ENCODE results near the gene PTPN12.
"Not testable (repeated sequence)": the region's sequence is repeated elsewhere in the genome, so short reads cannot be mapped to it uniquely, and the experiment has no call there.

PTPN12 gene

DNA sequence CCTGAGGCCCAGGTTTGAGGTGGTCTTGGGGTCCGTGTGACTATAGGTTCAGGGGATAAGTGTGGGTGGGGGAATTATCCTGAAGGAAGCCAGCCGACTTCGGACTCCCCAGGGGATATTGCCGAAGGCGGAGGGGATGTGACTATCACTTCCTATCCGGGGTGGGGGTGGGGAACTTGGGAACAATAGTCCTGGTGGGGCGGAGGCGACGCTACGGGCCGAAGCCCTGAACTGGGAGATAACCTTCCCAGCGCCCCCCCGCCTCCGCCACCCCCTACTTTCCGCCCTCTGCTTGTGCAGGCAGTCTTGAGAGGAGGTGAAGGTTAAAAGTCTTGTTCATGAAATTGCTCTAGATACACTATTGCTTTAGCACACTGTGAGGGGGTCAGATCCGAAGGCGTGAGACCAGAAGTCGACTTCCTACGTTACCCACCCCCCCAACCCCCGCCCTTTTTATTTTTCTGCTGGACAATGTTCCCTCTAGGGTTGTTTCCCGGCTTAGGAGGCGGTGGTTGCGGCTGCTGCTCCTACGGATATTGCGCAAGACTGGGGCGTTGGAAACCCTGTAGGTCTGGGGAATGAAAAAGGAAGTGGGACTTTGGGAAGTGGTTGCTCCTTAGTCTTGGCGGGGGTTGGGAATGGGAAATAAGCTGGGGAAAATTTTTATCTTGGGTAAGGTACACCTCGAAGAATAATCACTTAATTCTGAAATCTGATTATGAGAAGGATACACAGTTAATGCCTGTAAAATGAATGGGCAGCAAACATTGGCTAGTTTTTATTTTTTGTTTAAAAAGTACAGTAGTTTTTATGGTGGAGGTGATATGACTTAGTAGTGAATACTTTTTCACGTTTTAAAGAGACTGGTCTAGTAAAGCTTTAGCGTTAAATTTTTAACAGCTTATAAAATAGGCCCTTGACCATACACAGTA lies 1.5 kb downstream of the PTPN12 start:
- DNase-seq = peak in 12 of 14 donors; percentile 34 to 80 (median 56)

DNA sequence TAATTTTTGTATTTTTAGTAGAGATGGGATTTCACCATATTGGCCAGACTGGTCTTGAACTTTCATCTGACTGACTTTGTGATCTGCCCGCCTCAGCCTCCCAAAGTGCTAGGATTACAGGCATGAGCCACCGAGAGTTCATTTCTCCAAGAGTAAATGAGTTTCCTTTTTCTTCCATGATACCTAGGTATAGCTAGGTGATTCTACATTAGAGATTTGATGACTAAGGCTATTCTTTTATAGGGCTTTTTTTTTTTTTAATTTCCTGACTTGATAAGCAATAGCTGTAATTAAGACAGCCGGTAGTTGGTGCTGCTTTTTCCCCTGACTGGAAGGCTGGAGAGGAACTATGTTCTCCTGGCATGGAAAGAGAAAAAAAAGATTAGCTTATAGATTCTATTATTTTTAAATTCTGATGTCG lies 3.3 kb downstream of the PTPN12 start:
- DNase-seq = no peak

DNA sequence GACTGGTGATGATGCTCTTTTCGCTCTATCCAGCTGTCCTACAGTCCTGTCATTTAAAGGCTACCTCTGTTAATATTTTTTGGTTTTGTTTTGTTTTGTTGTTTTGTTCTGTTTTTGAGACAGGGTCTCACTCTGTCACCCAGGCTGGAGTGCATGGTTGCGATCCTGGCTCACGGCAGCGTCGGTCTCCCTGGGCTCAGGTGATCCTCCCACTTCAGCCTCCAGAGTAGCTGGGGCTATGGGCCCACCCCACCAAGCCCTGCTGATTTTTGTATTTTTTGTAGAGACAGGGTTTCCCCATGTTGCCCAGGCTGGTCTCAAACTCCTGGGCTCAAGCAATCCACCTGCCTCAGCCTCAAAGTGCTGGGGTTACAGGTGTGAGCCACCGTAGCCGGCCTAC lies 3.9 kb downstream of the PTPN12 start:
- DNase-seq = not testable (repeated sequence)

DNA sequence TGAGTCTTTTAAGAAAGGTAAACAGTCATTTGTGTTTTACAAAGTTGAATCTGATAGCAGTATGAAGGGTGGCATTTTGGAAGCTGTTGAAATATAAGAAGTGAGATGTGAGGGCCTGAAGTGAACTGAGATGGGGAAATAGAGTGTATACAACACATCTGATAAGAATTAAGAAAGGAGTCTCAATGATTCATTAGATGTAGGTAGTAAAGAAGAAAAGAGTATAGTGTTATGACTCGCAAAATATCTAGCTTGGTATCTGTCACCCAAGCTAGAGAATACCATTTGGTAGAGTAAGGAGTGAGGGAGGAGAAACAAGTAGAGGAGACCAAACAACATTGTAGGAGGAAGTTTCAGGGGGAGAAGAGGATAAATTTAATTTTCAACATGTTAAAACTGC lies 5.3 kb downstream of the PTPN12 start:
- no peak for DNase-seq

DNA sequence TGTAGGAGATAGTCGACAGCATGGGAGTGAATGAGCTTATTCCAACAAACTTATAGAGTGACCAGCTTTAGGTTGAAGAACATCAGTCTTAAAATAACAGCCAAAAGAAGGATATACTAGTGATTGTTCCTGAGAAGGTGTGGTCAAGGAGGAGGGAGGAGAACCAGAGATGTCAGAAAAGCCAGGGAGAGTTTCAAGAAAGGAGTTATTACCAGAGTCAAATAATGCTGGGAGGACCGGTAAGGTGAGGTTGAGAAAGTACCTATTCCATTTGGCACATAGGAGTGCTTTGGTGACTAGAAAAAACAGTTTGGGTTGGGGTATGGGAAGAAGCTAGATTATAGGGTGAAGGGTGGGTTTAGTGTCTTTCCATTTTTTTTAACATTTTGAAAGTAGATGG lies 5.8 kb downstream of the PTPN12 start:
- no peak for DNase-seq

DNA sequence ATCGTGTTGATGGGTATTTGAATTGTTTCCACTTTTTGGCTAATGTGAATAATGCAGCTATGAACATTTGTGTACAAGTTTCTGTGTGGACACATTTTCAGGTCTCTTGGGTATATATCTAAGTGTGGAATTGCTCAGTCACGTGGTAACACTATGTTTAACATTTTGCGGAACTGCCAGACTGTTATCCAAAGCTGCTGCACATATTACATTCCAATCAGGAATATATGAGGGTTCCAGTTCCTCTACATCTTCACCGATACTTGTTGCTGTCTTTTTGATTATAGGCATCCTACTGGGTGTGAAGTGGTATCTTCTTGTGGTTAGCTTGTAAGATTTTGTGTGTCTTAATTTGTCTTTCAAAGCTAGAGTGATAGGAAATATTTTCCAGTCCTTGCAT lies 6.8 kb downstream of the PTPN12 start:
- no peak for DNase-seq

DNA sequence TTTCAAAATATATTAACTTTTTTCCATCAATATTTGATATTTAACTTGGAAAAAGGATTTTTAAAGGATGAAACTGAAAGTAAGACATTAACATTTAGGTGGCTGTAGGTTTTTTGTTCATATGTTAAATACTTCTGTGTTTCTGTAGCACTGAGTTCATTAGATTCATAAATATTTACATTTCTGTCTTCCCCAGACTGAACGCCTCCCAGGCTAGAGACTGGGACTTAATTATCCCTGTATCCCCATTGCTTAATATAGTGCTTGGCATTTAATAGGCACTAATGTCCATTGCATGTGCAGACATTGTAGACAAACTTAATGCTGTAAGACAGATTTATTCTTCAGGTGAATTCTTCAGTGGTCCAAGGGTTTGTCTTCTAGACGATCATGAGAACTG lies 7.4 kb downstream of the PTPN12 start:
- DNase-seq = no peak

DNA sequence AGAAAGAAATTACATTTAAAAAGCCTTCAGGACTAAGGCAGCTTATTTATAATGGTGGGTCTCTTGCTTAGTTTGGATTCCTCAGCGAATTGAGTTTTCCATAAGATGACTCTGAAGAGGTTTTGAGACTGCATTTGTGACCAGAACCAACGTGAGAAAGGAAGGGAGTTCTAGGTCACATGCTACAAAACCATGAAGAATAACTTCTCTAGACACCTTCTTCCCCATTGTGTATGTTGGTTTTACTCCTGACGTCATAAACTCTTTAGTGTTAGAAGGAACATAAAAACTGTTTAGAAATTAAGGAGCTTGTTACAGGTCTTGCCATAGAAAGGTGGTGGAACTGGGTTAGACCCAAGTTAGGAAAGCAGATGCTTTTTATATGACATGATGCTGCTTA lies 11.1 kb downstream of the PTPN12 start:
- no peak for DNase-seq

DNA sequence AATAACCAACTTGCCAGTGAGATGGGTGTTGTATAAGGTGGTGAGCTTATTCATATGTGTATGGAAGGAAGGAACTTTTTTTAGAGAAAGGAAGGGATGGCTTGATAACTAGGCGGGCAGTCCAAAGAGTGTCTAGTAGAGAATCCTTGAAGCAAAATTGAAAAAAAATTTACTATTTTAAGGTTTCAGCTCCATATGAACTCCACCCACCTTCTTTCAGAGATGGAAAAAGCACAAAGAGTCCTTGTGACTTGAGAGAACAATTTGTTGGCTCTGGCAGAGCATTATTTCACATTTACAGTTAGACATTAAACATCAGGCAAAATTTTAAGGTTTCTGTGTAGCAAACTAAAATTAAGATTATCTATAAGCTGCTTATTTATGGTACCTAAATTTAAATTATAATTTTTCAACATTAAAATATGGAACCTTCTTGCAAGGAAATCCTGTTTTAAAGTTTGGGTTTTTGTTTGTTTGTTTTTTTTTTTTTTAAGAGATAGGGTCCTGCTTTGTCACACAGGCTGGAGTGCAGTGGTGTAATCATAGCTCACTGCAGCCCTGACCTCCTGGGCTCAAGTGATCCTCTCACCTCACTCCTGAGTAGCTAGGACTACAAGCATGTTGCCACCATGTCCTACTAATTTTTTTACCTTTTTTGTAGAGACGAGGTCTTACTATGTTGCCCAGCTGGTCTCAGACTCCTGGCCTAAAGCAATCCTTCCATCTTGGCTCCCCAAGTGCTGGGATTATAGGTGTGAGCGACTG lies 12.2 kb downstream of the PTPN12 start:
- DNase-seq = no peak

DNA sequence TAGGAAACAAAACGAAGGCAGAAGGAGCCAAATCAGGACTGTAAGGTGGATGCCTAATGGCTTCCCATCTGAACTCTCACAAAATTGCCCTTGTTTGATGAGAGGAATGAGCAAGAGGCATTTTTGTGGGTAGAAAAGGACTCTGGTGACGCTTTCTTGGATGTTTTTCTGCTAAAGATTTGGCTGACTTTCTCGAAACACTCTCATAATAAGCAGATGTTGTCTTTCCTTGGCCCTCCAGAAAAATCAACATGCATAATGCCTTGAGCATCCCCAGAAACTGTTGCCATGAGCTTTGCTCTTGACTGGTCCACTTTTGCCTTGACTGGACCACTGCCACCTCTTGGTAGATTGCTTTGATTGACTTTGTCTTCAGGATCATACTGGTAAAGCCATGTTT lies 13.5 kb downstream of the PTPN12 start:
- DNase-seq = no peak

DNA sequence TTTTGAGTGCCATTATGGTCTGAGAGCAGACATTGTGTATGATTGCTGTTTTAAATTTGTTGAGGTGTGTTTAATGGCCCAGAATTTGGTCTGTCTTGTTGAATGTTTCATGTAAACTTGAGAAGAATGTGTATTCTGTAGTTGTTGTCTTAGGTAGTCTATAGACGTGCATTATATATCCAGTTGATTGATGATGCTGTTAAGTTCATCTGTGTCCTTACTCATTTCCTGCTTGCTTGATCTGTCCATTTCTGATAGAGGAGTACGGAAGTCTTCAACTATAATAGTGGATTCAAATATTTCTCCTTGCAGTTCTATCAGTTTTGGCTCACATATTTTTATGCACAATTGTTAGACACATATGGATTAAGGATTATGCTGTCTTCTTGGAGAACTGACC lies 16.0 kb downstream of the PTPN12 start:
- no peak for DNase-seq

DNA sequence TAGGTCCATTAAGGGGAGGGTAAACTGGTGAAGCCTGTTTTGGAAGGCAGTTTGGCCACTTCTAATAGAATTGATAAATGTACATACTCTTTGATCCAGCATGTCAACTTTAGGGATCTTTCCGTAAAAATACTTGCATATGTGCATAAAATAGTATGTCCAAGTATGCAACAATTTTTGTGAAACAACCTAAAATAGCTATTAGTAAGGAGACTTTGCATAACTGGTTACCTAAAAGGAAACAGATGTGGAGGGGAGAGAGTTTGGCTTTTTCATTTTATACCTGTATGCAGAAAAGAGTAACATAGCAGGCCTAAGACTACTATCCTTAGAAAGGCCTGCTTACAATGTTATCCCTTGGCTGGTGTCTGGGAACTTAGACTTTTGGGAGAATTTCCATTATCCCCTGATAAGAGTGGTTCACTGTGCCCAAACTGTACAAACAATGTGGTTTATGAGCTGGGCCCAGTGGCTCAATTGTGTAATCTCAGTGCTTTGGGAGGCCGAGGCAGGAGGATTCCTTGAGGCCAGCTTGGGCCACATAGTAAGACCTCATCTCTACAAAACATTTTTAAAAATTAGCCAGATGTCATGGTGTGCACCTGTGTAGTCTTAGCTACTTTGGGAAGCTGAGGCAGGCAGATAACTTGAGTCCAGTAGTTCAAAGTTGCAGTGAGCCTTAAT lies 21.3 kb downstream of the PTPN12 start:
- no peak for DNase-seq

DNA sequence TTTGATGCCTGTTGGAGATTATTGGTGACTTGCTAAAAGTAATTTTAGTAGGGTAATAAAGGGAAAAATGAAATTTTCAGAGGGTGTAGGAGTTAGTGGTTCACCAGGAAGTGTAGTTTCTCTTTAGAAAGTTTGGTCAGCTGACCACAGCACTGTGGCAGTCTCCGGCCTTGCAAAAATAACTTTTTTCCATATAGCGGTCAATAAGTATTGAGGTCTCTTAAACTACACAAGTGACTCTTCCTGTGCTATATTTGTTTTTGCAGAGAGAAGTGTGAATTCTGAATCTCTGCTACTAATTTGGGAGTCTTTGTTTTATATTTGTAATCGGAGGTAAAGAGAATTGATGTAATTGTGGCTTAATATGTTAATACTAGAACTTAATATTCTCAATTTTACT lies 24.3 kb downstream of the PTPN12 start:
- no peak for DNase-seq

DNA sequence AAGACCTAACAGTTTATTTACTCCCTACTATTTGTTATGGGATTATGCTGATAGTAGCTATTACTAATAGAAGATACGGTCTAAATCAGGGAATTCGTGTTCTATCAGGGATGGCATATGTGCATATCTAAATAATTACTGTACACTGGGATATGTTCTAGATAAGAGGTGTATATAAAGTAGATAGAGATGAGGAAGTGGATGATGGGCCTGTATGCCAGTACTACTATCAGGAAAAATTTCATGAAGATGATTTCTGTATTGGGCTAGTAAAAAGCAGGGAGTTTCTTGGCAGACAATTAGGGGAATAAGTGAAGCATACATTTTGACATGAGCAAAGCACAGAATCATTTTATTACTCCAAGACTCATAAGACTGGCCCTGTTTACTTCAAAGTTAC lies 26.2 kb downstream of the PTPN12 start:
- no peak for DNase-seq

DNA sequence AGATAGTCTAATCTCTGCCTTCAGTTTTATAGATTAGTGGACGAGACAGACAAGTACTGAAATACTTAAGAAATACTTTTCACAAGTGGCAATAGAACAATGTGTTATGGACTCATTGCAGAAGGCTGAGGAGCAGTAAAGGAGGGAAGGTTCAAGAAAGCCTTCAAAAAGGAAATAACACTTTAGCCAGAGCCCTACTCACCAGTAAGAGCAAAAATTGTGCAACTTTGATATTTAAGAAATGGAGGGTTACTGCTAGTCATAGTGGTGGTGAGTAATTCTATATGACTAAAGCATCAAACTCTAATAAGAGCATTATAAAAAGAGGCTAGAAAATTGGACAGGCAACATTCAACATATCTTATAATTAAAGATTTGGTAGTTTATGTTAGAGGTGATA lies 28.8 kb downstream of the PTPN12 start:
- no peak for DNase-seq

DNA sequence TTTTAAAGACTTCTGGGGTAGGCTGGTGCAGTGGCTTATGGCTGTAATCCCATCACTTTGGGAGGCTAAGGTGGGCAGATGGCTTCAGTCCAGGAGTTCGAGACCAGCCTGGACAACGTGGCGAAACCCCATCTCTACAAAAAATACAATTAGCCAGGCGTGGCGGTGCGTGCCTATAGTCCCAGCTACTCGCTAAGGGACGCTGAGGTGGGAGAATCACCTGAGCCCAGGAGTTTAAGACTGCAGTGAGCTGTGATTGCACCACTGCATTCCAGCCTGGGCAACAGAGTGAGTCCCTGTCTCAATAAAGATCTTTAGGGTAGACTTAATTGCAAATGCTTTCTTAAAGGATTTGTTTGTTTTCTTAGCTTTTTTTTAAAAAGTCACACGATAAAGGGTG lies 29.3 kb downstream of the PTPN12 start:
- DNase-seq = no peak

DNA sequence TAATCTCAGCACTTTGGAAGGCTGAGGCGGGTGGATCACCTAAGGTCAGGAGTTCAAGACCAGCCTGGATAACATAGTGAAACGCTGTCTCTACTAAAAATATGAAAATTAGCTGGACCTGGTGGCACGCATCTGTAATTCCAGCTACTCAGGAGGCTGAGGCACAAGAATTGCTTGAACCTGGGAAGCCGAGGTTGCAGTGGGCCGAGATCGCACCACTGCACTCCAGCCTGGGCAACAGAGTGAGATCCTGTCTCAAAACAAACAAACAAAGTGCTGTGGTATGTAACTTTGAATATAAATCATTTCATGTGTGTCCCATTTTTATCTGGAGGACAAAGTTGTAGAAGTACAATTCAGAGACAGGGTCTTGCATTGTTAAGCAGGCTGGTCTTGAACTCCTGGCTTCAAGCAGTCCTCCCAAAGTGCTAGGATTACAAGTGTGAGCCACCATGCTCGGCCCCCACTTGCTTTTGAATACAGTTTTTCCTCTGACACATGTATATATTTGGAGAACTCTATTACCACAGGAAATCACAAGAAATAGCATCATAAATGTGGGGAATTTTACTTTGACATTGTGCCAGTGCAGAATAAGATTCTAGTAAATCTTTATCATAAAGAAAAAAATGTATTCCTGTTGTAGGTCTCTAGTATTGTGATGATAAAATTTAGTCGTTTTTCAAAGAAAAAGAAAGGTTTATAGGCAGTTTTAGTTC lies 32.6 kb downstream of the PTPN12 start:
- DNase-seq = no peak

DNA sequence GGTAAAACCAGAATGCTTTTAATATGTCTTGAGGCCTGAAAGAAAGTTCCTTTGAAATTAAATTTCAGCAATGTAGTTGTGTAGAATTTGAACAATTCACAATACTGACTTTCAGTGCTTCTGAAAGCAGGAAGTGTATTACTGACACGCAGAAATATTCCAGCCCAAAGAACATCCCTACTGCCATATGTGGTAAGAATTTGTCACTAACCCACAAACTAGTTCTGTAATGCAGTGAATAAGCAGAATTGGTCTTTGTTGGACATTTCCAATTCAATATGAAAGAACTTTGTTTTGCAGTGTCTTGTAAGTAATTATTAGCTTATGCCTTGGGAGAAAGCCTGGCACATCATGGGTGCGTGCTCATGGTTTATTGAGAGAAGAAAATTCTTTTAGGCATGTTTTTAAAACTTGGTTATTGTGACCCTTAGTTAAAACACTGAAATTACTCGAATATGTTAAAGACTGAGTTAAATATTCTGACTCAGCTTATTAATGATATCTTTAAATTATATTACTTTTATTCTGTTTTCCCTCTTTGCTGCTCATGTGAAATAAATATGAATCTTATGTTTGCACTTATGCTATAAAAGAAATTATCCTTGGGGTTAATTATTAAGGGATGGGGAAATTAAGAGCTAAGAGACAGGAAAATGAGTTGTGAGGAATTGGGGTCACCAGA lies 33.4 kb downstream of the PTPN12 start:
- DNase-seq = no peak

DNA sequence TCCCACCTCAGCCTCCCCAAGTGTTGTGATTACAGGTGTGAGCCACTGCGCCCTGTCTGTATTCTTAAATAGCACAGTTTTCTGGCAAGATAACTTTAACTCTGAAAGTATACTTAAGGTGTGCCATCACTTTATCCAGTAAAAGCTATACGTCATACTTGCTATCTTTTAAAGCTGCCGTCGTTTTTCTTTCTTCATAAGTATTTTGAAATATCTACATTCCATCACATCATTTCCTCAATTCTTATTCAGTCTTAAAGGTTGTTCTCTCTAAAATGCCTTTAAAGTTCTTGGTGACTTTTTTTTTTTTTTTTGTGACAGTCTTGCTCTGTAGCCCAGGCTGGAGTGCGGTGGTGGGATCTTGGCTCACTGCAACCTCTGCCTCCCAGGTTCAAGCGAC lies 34.7 kb downstream of the PTPN12 start:
- no peak for DNase-seq

DNA sequence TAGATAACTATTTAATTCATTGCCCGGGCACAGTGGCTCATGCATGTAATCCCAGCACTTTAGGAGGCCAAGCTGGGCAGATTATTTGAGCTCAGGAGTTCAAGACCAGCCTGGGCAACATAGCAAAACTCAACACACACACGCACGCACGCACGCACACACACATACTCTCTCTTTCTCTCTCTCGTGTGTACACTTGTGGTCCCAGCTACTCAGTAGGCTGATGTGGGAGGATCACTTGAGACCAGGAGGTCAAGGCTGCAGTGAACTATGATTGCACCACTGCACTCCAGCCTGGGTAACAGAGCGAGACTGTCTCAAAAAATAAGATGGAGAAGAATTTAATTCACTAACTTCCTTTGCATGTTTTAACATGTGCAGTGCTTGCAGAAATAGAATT lies 38.1 kb downstream of the PTPN12 start:
- DNase-seq = no peak

DNA sequence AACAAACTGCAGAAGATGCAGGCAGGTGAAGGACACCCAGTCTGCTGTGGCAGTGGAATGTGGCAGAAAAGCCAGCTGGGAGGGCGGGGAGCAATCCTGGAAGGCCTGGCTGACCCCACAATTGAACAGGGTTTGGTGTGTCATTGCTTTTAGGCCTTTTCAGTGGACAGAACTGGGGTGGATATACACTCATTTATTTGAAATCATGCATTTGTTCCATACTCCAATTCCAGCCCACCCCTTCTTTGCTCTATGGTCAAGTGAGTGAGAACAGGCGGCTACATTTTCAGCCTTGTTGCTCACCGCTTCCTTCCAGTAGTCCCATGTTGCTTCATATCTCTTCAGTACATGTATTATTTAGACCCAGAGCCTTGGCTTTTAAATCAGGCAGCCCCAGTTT lies 39.8 kb downstream of the PTPN12 start:
- no peak for DNase-seq

DNA sequence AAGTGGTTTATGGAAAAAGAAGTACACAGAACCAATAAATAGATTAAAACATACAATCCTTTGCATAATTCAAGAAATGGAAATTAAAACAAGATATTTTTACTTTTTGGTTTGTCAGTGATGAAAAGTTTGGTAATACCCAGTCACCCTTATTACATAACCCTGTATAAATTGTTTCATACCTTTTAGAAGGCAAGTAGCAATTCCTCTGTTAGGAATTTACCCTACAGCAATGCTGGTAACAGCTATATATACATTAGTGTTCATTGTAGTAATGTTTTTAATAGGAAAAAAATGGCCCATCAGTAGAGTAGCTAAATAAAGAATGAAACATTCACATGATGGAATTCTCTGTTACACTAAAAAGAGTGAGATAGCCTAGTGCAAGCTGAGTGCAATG lies 42.7 kb downstream of the PTPN12 start:
- DNase-seq = no peak

Data from C1 segment of cervical spinal cord (tissue), 14 donors.